K562 (cell line): ENCODE measurements around the gene WDR27. TPM values are rescaled to one million over a fixed set of nuclear protein-coding genes. Genes with fewer than 3 reads are reported as not detected.

Experiments
- ATAC-seq: fragments of 200-7000 bp; cut with Tn5 transposase; 3 replicates; pipeline ENCODE4 v1.9.1; 2020; ENCODE audit warnings: moderate library complexity
- BruUV-seq: library from RNA; stranded (reverse); fragments of 400-500 nt; replicated peaks from 2 replicates; lab custom pipeline; 2021; lab: Mats Ljungman, UMichigan
- CTCF ChIA-PET: fragments of 300-600 bp; formaldehyde crosslinking; extraction: SDS; loops from one replicate; lab custom pipeline; 2021; ENCODE audit warnings: low intra/inter-chr PET ratio; lab: Yijun Ruan, JAX
- POLR2A ChIA-PET: fragments of 300-600, 350-650 bp; sonication (Branson Sonifier 250); formaldehyde crosslinking; extraction: SDS; loops from one replicate; lab custom pipeline; 2021; ENCODE audit warnings: antibody characterized with exemption, inconsistent platforms; lab: Yijun Ruan, JAX
- DNase-seq, 4 experiments: peaks; one replicate each; pipeline versions ENCODE4 v3.0.0 to v3.0.0-alpha.2; 2011 to 2018; ENCODE audit warnings: low spot score in 3 of 4, mixed read lengths in 3 of 4; ENCODE audit errors: extremely low read depth in 1 of 4
- FAIRE-seq: peaks from 2 replicates; lab custom pipeline; 2011; peaks lifted over from hg19 to GRCh38; lab: Jason Lieb, UNC
- H2AFZ ChIP-seq: 2 replicates; pipeline ENCODE4 v1.6.0; 2011; ENCODE audit warnings: low read depth, low read length, control low read depth, inconsistent platforms
- H3K27ac ChIP-seq: fragments of 200-600 bp; 3 replicates; pipeline ENCODE4 v1.8.0; 2011; ENCODE audit warnings: low read depth, mild to moderate bottlenecking, control low read depth, inconsistent platforms, low read length, moderate library complexity, mixed read lengths; ENCODE audit errors: extremely low read depth
- H3K27me3 ChIP-seq, 2 experiments: fragments of 300-600 bp in 1 of 2; 2 replicates in 1 of 2; 3 replicates in 1 of 2; pipeline versions ENCODE4 v1.6.0 to v1.8.0; 2011; ENCODE audit warnings: inconsistent platforms in 2 of 2, low read length in 2 of 2, mild to moderate bottlenecking in 1 of 2, mixed read lengths in 1 of 2, moderate library complexity in 1 of 2; ENCODE audit not compliant: control insufficient read depth in 2 of 2, insufficient read depth in 2 of 2
- H3K36me3 ChIP-seq: fragments of 300-600 bp; 3 replicates; pipeline ENCODE4 v1.8.0; 2011; ENCODE audit warnings: mild to moderate bottlenecking, low read length, inconsistent platforms; ENCODE audit not compliant: control insufficient read depth, insufficient read depth
- H3K4me1 ChIP-seq, 2 experiments: fragments of 200-600 bp in 1 of 2; replicated peaks in 1 of 2; 2 replicates in 1 of 2; 3 replicates in 1 of 2; pipeline versions ENCODE4 v1.5.1 to v1.8.0; 2011; ENCODE audit warnings: inconsistent platforms in 2 of 2, low read length in 2 of 2, mild to moderate bottlenecking in 1 of 2, mixed read lengths in 1 of 2, moderate library complexity in 1 of 2; ENCODE audit not compliant: control insufficient read depth in 2 of 2, insufficient read depth in 2 of 2
- H3K4me2 ChIP-seq: 2 replicates; pipeline ENCODE4 v1.6.1; 2011; ENCODE audit warnings: low read length, control low read depth, inconsistent platforms, mixed read lengths; ENCODE audit not compliant: insufficient read depth
- H3K4me3 ChIP-seq: fragments of 200-600 bp; sonication (generic), shearing (Covaris generic); 2 replicates; pipeline ENCODE4 v1.5.1; 2016; ENCODE audit warnings: control low read depth, inconsistent platforms
- H3K79me2 ChIP-seq: fragments of 200-600 bp; 3 replicates; pipeline ENCODE4 v1.8.0; 2011; ENCODE audit warnings: low read length, inconsistent platforms; ENCODE audit not compliant: control insufficient read depth, insufficient read depth
- H3K9ac ChIP-seq, 2 experiments: 2 replicates each; pipeline versions ENCODE4 v1.6.0 to v1.6.1; 2011; ENCODE audit warnings: low read depth in 2 of 2, low read length in 2 of 2, control low read depth in 1 of 2, inconsistent platforms in 1 of 2, mild to moderate bottlenecking in 1 of 2, mixed read lengths in 1 of 2; ENCODE audit not compliant: insufficient read depth in 1 of 2
- H3K9me1 ChIP-seq: one replicate; pipeline ENCODE4 v1.6.0; 2011; ENCODE audit warnings: inconsistent platforms, mild to moderate bottlenecking, low read length, moderate library complexity; ENCODE audit not compliant: control insufficient read depth, insufficient read depth
- H3K9me3 ChIP-seq: replicated peaks from 2 replicates; pipeline ENCODE4 v1.5.1; 2011; ENCODE audit warnings: low read depth, low read length, inconsistent platforms; ENCODE audit not compliant: control insufficient read depth, insufficient read depth
- H4K20me1 ChIP-seq: replicated peaks from 2 replicates; pipeline ENCODE4 v1.6.1; 2011; ENCODE audit warnings: low read length, inconsistent platforms, mixed read lengths; ENCODE audit not compliant: control insufficient read depth, insufficient read depth
- CBX3 ChIP-seq, 2 experiments: IDR thresholded peaks; 1 replicate in 1 of 2; 2 replicates in 1 of 2; pipeline ENCODE4 v1.6.1; 2012; ENCODE audit warnings: inconsistent platforms in 2 of 2, low read length in 2 of 2, borderline replicate concordance in 1 of 2, control low read depth in 1 of 2
- HDAC1 ChIP-seq, 2 experiments: fragments of 450-650 bp; IDR thresholded peaks; 2 replicates each; pipeline ENCODE4 v1.6.1; 2016 to 2017; ENCODE audit warnings: inconsistent platforms in 1 of 2, mild to moderate bottlenecking in 1 of 2, moderate library complexity in 1 of 2
- KDM4B ChIP-seq, 2 experiments: fragments of 450-650 bp in 1 of 2; sonication (generic) in 1 of 2; IDR thresholded peaks; 2 replicates each; pipeline ENCODE4 v1.6.1; 2016 to 2017; ENCODE audit warnings: borderline replicate concordance in 2 of 2, antibody characterized with exemption in 1 of 2, low read depth in 1 of 2, mild to moderate bottlenecking in 1 of 2
- MCM2 ChIP-seq: fragments of 450-650 bp; IDR thresholded peaks from 2 replicates; pipeline ENCODE4 v1.6.1; 2017; ENCODE audit warnings: low read depth, mild to moderate bottlenecking
- PCBP1 ChIP-seq: fragments of 200-400 bp; formaldehyde crosslinking; IDR thresholded peaks from 2 replicates; pipeline ENCODE4 v1.6.1; 2018; ENCODE audit warnings: mild to moderate bottlenecking, low read depth, low read length; ENCODE audit not compliant: poor library complexity, severe bottlenecking
- POLR2AphosphoS2 ChIP-seq: IDR thresholded peaks from 2 replicates; pipeline ENCODE4 v1.6.1; 2012; ENCODE audit warnings: low read length, improper control_type of control experiment
- SIX5 ChIP-seq, 2 experiments: IDR thresholded peaks; 2 replicates each; pipeline ENCODE4 v1.6.1; 2011; ENCODE audit warnings: low read length in 2 of 2, borderline replicate concordance in 1 of 2, low read depth in 1 of 2, mild to moderate bottlenecking in 1 of 2, moderate library complexity in 1 of 2; ENCODE audit not compliant: insufficient read depth in 1 of 2
- VEZF1 ChIP-seq: fragments of 200-800 bp; sonication (Bioruptor generic); IDR thresholded peaks from 2 replicates; pipeline ENCODE4 v1.6.1; 2017; ENCODE audit warnings: missing genetic modification characterization, missing compliant biosample characterization
- ZBTB11 ChIP-seq, 3 experiments: fragments of 200-800 bp in 1 of 3; fragments of 250-450 bp in 1 of 3; fragments of 450-650 bp in 1 of 3; sonication (Bioruptor Pico) in 1 of 3; sonication (Bioruptor generic) in 1 of 3; formaldehyde crosslinking in 1 of 3; IDR thresholded peaks; 2 replicates each; pipeline versions ENCODE4 v1.6.1 to v1.8.0; 2016 to 2022; ENCODE audit warnings: mild to moderate bottlenecking in 2 of 3, missing genetic modification characterization in 2 of 3, missing compliant biosample characterization in 1 of 3, moderate library complexity in 1 of 3
- ZNF282 ChIP-seq: sonication (generic); formaldehyde crosslinking; IDR thresholded peaks from 2 replicates; pipeline ENCODE4 v1.8.1; 2023; ENCODE audit warnings: missing genetic modification reagents
- ZNF445 ChIP-seq: fragments of 250-450 bp; sonication (Bioruptor Pico); IDR thresholded peaks from 2 replicates; pipeline ENCODE4 v1.4.0; 2020; ENCODE audit warnings: low read depth, mild to moderate bottlenecking, moderate library complexity
- ZNF589 ChIP-seq: fragments of 200-800 bp; sonication (Bioruptor generic); IDR thresholded peaks from 2 replicates; pipeline ENCODE4 v1.6.1; 2016; ENCODE audit warnings: low read depth, missing genetic modification characterization, missing compliant biosample characterization
- ZNF668 ChIP-seq: fragments of 250-450 bp; sonication (Bioruptor Pico); IDR thresholded peaks from 2 replicates; pipeline ENCODE4 v1.8.0; 2022; ENCODE audit warnings: mild to moderate bottlenecking, inconsistent platforms
- WGBS: fragments of 100-300 bp; shearing (Covaris generic); methylation state at CpG from one replicate; pipeline ENCODE4 v1.1.6; 2016; ENCODE audit warnings: low coverage, mixed read lengths; ENCODE audit not compliant: insufficient coverage; ENCODE audit errors: missing lambda C conversion rate; 5-methylcytosine and 5-hydroxymethylcytosine counted together
- in situ Hi-C: fragments of 300-500 bp; cut with MboI; formaldehyde crosslinking; loops from 4 replicates; pipeline ENCODE4 v1.15.0; 2018; ENCODE audit warnings: inconsistent platforms, mixed read lengths
- intact Hi-C: fragments of 100-400 bp; cut with micrococcal nuclease; formaldehyde crosslinking; loops from 2 replicates; pipeline ENCODE4 v1.14.2; 2022
- polyA plus RNA-seq, 8 experiments: library from polyadenylated mRNA; depleted of rRNA in 4 of 8; stranded (reverse) in 5 of 8; unstranded in 3 of 8; fragments of >200 nt; fragmentation: Nextera tagmentation in 2 of 8; fragmentation: Illumina TruSeq in 1 of 8; extraction: Ambion mirVana in 2 of 8; extraction: Trizol in 1 of 8; gene quantifications; 2 replicates each; pipeline versions ENCODE4 v1.2.1 to v1.2.3, GENCODE V29; 2011 to 2014; ENCODE audit warnings: inconsistent platforms in 1 of 8, missing spikeins in 1 of 8
- total RNA-seq, 7 experiments: library from RNA; depleted of rRNA in 6 of 7; stranded (reverse); fragments of >200 nt in 6 of 7; fragmentation: Illumina TruSeq in 2 of 7; extraction: Trizol in 2 of 7; gene quantifications; 2 replicates each; pipeline versions ENCODE4 v1.2.1 to v1.2.3, GENCODE V29; 2011 to 2021; ENCODE audit warnings: low replicate concordance in 1 of 7
- TF ChIP-seq, protein P1 (sequence below), 2 experiments: fragments of 450-650 bp in 1 of 2; sonication (generic) in 1 of 2; formaldehyde crosslinking; conservative IDR thresholded peaks; 2 replicates each; pipeline versions ENCODE4 v1.4.0 to v1.8.1; 2020 to 2022; ENCODE audit warnings: mild to moderate bottlenecking in 1 of 2, missing genetic modification reagents in 1 of 2

WDR27 gene
- total and polyA plus RNA-seq, 9 of the 15 experiments (the other 6 are each of a cell fraction or from before 2014, with no cell fraction given) = 4.3 to 77.2 (median 22.7) TPM

DNA sequence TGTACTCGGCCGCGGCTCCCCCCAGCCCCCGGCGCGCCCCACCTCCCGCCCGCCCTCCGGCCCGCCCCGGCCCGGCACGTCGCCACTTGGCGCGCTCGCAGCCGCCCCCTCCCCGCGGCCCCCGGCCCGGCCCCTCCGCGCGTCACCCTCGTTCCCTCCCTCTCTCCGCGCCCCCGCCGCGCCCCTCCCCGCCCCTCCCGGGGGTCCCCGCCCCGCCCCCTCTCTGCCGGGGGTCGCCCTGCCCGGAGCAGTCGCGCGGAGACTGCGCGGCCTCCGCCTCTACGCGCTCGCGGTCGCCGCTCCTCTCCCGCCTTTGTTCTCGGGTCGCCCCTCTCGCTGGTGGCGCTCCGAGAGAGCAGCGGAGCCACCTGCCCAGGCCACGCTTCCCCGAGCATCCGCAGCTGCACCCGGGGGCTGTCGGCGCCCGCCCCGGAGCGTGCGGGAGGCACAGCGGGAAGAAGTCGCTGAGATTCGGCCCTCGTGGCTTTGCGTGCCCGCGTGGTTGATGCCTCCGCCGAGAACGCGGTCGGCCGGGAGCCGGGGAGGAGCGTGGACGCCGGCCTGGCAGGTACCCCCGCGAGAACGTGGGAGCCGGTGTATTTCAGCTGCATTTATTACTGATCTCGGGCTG, 22.8 kb upstream of the WDR27 start, which contains the start of gene PHF10:
PHF10 (minus strand) TSS at position 7 of the 631 bp plus-strand sequence. CDS start 569 bp downstream, outside the sequence.
- Histone ChIP-seq H3K27me3 (no peaks in the 10 kb centered on the region), H3K9ac (peak within 1 kb of the TSS; percentile 79 to 97), H3K9me3 (no peaks in the 10 kb centered on the region), H3K79me2 (peaks cover 39% of the 10 kb centered on the region), H3K27ac (peak within 1 kb of the TSS; percentile 82), H3K4me3 (peak within 1 kb of the TSS; percentile 63), H3K4me1 (peaks cover 25 to 31% of the 10 kb centered on the region in 2 experiments), H3K36me3 (peaks cover 6% of the 10 kb centered on the region; the same call in 2 of the 3 replicates), H2AFZ (peak within 1 kb of the TSS; percentile 79), H3K9me1 (no peaks in the 10 kb centered on the region), H3K4me2 (peak within 1 kb of the TSS; percentile 93), H4K20me1 (peaks cover 6% of the 10 kb centered on the region)
- ATAC-seq = peak; percentile 59
- WGBS = 1% methylated on average over 45 of the region's 89 CpGs
- in situ Hi-C loops = no loop called here
- BruUV-seq = no TSS peak
- no peak for FAIRE-seq
- ChIA-PET CTCF (no interaction called here), POLR2A (interaction anchor here (0.7 to 2.9 kb wide), 8 partner anchors 11 to 403 kb away, joined by 3 to 22 read pairs (median 5); partner anchors contain the start of genes DYNLT2 and ERMARD)
- peak; percentile 73 to 92 (median 88) for DNase-seq
- intact Hi-C loops = loop anchor here (1.0 kb wide), 1 partner anchor 27 kb away; the partner anchor contains the start of genes DYNLT2 and ERMARD
- TF ChIP-seq POLR2AphosphoS2 (no peak), PCBP1 (peak; percentile 78), SIX5 (IDR thresholded peaks at IDR 0.05; ENCODE audit: borderline replicate concordance in 1 of 2, insufficient read depth in 1 of 2, low read depth in 1 of 2, low read length in 2 of 2) (no peak), VEZF1 (CRISPR knock-in tag) (peak; percentile 89), KDM4B (IDR thresholded peaks at IDR 0.05; ENCODE audit: borderline replicate concordance in 2 of 2, low read depth in 1 of 2) (peak in 1 of 2 experiments; percentile 68; a peak in 1 of 4 replicates), HDAC1 (IDR thresholded peaks at IDR 0.05) (peak in 1 of 2 experiments; percentile 68; a peak in 2 of 4 replicates), ZNF589 (0 out of 2 replicates have a peak, but pooled peaks have one; percentile 16), CBX3 (IDR thresholded peaks at IDR 0.05; ENCODE audit: borderline replicate concordance in 1 of 2, low read length in 2 of 2) (peak in 1 of 2 experiments; percentile 21; a peak in 1 of 3 replicates), MCM2 (no peak), ZNF668 (CRISPR knock-in tag) (no peak), ZNF445 (CRISPR knock-in tag) (no peak), ZNF282 (CRISPR knock-in tag) (peak; percentile 86; the same call in 1 of the 2 replicates), ZBTB11 (CRISPR knock-in tag; IDR thresholded peaks at IDR 0.05) (no peak; a peak in 1 of 6 replicates)
- TF ChIP-seq, protein P1, sequence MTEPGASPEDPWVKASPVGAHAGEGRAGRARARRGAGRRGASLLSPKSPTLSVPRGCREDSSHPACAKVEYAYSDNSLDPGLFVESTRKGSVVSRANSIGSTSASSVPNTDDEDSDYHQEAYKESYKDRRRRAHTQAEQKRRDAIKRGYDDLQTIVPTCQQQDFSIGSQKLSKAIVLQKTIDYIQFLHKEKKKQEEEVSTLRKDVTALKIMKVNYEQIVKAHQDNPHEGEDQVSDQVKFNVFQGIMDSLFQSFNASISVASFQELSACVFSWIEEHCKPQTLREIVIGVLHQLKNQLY (CRISPR knock-in tag; conservative IDR thresholded peaks at IDR 0.05) = 0 out of 4 replicates have a peak, but pooled peaks of 1 of the 2 experiments have one; percentile 49
